ENCODE results near the gene CAST.

DNA sequence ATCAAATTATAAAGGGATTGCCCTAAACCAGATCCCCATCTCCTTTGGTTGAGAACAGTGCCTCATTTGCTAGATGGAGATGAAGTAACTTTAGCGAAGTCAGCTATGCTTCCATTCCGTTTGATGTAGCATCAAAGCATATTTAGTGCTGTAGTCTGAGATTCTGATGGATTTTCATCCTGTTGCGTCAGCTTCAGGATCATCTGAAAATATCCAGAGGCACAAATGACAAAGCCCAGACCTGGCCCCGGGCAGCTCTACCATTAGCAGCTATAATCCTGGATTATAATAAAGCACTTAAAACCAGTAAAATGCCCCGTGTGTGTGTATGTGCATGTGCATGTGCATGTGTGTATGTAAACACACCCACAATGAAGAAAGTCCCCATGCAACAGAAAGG is 100.8 kb downstream of the CAST start:
- TF ChIP-seq CTCF (IDR thresholded peaks at IDR 0.05; ENCODE audit: insufficient read depth, low read depth, low read length) (no peak), EZH2 (IDR thresholded peaks at IDR 0.05; ENCODE audit: insufficient read depth, low read length) (no peak)

Data from astrocyte (in vitro differentiated cells and primary cell).